Kidney capillary endothelial cell (primary cell): Measurements from ENCODE around the gene PPP1R16B.
A peak's percentile ranks its signal among the peaks of the same experiment; 100 is the strongest.
"Not testable (repeated sequence)": the region's sequence is repeated elsewhere in the genome, so short reads cannot be mapped to it uniquely, and the experiment has no call there.

Experiments
- DNase-seq: peaks from one replicate; pipeline ENCODE4 v3.0.0-alpha.2; 2018; ENCODE audit warnings: low spot score

Gene PPP1R16B

DNA sequence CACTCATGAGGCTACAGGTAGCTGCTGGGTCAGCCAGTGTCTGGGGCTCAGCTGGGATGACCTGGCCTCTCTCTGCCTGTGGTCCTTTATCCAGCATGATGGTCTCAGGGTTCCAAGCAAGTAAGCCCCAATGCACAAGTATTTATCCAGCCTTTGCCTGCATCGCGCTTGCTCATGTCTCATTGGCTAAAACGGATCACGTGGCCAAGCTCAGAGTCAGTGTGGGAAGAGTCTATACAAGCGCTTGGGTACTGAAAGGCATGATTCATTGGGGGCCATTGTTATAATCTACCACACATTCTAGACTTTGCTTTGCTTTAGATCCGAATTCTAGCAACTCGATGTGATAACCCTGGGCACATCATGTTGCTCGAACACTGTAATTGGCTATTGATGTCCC is 48.3 kb downstream of the PPP1R16B start:
- DNase-seq: no peak

DNA sequence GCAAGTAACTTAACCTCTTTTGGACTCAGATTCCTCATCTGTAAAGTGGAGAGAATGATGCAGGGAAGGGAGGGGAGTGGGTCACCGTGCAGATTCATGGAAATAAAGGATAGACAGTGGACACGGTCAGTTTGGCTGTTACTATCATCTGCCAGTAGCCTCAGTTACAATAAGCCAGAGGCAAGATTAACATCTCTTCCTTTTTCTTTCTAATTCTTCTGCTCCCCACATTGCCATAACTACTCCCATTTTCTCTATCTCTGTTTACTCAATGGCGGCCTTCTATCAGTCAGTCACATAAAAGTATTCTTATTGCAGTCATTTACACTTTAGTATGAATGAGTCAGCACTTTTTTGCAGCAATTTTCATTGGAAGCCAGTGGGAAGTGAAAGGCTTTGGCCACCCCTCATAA is 49.2 kb downstream of the PPP1R16B start:
- no peak for DNase-seq

DNA sequence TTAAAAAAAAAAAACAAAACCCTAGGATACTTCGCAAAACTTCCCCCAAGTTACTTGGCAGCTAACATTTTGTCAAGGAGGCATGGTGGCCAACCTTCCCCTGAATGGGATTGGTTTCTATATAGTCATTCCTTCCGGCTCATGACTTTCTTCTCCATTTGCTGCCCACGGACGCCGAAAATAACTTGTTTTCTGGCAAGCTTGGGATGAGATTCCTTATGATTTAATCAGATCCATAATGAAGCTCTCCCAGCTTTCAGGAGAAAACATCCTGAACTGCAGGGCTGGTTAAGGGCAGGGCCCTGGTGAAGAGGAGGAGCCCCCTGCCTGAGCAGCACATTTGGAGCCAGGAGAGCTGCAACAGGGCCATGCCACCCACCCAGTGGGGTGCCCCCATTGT is 49.9 kb downstream of the PPP1R16B start:
- no peak for DNase-seq

DNA sequence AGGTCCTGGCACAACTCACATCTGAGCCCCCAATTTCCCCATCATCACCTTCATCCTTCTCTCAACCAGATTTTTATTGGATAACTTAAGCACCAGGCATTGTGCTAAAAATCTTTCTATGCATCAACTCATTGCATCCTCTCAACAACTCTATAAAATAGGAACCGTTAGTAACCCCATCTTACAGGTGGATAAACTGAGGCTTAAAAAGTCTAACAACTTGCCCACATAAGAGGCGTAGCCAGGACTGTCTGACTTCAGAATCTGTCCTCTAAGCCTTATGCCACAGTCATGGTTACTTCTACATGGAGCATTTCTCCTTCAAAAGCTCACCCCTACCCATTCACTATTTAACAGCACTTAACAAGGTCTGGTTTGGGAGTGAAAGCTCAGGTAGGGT is 51.1 kb downstream of the PPP1R16B start:
- DNase-seq: no peak

DNA sequence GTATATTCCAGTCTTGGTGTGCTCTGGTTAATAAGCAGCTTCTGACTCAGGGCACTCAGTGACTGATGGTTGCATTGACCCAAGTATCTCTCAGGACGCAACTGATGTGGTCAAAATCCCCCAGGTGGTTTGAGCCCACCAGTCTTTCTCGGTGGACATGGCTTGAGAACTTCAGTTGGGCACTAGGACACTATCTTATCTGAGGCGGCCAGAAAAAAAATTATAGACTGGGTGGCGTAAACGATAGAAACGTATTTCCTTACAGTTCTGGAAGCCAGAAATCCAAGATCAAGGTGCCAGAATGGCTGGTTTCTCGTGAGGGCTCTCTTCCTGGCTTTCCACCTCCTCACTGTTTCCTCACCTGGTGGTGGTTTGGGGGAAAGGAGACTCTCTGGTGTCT is 52.2 kb downstream of the PPP1R16B start:
- no peak for DNase-seq

DNA sequence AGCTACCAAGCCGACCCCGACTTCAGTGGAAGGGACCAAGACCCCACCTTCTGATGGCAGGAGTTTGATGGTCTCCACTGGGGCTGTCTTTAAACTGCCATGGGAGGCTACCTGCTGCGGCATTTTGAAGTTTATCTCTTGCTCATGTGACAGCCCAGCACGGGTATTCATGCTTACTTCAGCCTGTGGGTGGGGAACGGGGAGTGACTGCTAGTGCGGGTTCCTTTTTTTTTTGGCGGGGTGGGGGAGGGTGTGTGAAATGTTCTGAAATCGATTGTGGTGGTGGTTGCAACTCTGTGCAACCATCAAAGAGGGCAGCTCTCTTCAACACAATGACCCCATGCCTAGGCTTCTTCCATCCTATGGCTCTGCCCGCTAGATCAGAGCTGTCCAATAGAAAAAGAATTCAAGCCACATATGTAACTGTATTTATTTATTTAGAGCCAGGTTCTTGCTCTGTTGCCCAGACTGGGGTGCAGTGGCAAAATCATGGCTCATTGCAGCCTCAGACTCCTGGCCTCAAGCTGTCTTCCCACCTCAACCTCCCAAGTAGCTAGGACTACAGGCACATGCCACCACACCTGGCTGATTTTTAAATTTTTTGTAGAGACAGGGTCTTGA is 53.7 kb downstream of the PPP1R16B start:
- no peak for DNase-seq

DNA sequence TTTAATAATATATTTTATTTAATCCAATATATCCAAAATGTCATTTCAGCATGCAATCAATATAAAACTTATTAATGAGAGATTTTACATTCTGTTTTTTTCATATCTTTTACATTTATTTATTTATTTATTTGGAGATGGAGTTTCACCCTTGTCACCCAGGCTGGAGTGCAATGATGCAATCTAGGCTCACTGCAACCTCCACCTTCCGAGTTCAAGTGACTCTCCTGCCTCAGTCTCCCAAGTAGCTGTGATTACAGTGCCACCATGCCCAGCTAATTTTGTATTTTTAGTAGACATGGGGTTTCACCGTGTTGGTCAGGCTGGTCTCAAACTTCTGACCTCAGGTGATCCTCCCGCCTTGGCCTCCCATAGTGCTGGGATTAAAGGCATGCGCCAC is 54.4 kb downstream of the PPP1R16B start:
- not testable (repeated sequence) for DNase-seq

DNA sequence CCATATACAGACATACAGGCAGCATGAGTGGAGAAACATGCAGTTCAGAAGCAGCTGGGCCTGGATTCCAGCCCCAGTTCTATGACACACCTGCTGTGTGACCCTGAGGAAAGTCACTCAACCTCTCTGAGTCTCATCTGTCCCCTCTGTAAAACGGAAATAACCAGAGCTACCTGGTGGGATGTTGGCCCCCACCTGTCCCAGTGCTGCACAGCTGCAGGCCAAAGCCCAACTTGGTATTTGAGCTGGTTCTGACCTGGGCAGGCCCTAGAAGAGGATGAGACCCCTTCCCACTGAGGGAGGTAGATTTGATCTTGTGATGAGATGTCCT is 55.5 kb downstream of the PPP1R16B start:
- no peak for DNase-seq

DNA sequence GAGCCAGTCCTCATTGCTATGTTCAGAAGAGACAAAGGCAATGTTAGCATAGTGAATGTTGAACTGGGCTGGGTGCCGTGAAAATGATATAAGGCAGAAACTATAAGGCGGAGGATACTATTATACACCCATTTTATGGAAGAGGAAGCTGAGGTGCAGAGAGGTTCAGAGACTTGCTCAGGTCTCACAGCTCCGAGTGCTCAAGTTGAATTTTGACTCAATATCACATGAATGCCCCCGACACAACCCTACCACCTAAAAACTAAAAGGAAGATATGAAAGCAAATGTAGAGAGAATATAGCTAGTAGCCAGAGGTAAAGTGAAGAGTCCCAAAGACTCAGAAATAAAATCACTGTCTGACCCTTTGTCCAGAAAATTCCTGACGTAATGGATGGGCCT is 56.7 kb downstream of the PPP1R16B start:
- no peak for DNase-seq

DNA sequence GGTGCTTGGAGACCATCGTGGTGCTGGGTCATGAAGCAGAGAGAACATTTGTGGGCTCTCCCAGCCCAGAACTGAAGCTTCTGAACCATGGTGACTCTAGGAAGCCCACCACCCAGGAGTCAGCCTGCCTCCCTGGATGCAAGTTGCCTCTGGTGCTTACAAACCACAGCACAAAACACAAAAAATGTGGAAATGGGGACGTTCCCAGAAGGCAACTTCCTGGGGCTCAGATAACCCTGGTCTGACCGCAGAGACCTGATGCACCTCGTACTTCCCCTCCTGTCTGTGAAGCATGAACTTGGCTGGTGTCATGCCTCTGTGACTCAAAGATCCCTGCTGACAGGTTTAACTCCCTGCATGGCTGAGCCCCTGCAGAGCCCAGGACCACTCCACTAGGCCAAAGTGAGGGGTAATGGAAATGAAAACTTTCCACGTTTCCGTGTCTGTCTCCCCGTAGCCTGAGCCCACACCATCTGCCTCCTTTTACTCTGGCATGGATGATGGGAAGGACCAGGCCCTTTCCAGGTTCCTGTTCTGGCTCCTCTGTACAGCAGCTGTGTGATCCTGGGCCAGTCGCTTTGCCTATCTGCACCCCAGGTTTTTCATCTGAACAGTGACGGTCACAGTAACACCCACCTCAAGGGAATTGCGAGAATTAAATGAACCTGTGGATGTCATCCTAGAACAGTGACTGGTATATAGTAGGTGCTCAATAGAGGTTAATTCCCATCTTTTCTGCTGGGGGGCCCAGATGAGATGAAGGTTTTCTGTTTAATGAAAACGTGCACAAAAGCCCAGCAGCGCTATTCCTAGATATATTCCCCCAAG is 57.7 kb downstream of the PPP1R16B start:
- no peak for DNase-seq

DNA sequence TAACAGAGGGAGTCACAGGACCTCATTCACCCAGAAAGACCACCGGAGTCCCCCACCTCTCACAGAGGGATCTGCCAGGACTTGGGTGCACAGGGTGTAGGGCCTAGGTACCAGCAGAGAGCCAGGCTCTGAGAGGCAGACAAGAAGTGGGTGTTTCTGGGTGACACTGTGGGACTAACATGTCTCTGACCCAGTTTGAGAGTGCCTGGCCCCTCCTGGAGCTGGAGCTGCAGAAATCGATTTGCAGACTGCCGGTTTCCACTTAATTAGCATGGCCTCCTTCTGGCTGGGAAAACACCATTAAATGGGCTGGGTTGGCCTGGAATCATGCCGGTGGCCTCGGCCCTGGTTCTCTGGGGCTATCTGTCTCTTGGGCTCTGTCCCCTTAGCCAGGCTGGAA is 59.2 kb downstream of the PPP1R16B start:
- no peak for DNase-seq

DNA sequence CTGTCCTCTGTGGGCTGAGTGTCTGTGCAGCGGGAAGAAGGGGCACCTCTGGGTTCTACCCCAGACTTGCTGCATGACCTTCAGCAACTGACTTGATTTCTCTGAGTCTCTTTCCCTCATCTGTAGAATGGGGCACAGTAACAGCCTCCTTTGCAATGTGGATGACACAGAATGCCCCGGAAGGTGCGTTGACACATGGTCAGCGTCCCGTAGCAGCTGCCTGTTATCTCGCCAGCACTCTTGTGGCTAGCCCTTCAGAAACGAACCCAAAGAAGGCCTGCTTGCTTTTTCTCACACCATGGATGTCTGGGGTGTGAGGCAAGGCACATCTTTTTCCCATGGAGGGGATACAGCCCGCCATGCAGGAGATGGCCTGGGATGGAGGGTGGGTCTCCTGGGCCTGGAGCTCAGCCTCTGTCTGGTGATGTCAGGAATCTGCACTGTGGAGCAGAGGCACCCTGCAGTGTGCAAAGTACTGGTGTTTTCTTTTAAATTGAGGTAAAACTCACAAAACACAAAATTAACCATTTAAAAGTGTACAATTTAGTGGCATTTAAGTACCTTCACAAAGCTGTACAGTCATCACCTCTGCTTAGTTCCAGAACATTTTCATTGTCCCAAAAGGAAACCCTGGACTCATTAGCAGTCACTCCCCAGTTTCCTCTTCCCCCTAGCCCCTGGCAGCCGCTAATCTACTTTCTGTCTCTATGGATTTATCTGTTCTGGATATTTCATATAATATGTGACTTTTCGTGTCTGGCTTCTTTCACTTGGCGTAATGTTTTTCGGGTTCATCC is 61.0 kb downstream of the PPP1R16B start:
- no peak for DNase-seq

DNA sequence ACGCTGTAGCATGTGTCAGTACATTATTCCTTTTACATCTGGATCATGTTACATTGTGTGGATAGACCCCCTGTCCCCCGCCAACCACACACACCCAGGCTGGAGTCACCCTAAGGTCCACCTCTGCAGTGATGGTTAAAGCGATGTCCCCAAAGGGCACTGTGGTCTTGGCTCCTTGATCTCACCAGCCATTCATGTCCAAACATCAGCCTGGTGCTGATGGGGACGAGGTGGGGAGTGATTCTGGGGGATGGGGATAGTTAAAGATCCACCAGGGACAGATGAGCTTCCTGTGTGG is 61.5 kb downstream of the PPP1R16B start:
- no peak for DNase-seq

DNA sequence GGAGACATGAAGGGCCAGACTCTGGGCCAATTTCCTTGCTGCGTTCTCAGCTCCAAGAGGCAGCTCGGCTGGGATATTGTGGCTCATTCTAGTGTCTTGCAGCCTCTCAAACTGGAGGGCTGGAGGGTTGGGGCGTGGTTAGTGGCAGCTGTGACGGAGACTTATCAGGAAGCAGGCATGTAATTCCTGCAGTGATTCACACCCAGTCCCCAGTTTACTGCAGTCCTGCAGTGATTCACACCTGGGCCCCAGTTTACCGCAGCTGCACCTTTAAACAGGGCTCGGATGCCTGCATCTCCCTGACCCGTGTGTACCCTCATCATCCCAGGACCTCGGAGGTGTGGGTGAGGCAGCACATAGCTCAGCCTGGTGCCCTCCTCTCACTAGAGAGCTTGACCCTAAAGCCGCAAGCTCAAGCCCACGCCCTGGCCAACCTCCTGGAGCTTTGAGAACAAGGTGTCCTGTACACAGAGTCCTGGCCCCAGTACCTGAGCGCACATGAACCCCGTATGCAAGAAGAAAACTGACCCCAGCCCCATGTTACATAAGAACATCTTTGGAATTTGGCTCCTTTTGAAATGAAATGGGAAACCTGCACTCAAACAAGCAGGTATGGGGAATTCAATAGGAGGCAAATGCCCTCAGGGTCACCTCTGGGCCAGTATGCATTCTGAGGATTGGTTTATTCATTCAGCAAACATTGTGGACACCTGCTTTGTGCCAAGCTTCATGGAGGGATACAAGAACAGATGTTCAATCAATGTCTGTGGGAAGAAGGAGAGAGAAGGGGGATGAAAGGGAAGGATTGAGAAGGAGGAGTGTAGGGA is 65.4 kb downstream of the PPP1R16B start:
- DNase-seq: peak; percentile 68

DNA sequence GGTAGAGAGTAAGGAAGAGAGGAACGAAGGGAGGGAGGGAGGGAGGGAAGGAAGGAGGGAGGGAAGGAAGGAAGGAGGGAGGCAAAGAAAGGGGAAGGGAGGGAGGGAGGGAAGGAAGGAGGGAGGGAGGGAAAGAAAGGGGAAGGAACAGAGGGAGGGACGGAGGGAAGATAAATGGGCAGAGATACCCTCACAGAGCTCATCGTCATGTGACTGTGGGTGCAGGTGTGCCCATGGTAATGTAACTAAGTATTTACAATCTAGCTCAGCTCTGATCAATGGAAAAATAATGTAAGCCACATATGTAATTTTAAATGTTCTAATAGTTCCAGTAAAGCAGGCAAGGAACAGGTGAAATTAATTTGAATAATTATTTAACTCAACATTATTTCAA is 66.1 kb downstream of the PPP1R16B start:
- DNase-seq: no peak

DNA sequence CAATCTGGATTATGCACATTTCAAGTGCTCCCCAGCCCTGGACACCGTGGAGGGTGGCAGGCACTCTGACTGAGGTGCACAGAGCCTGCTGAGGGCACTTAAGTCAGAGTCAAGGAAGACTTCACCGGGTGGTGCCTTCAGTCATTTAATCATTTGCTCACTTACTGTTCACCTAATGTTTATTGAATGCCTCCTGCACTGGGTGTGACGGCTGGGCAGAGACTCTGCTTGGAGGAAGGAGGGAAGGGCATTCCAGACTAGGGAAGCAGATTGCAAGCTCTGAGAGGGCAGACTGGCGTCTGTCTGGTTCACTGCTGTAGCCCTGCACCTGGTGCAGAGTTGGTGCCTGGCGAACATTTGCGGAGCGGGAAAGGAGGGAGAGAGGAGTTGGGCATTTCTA is 66.5 kb downstream of the PPP1R16B start:
- DNase-seq: no peak

DNA sequence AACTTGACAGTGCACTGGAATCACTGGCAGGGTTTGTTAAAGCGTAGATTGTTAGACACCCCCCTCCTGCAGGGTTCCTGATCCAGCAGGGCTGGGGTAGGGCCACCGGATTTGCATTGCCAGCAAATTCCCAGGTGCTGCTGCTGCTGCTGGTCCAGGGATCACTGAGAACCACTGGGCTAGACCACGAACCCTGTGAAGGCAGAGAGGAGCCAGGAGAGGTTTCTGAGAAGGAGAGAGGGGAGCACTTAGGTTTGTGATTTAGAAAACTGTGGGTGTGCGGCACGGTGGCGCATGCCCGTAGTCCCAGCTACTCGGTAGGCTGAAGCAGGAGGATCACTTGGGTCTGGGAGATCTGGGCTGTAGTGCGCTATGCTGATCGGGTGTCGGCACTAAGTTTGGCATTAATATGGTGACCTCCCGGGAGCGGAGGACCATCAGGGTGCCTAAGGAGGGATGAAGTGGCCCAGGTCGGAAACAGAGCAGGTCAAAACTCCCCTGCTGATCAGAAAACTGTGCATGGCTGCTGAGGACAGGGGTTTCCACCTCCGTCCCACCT is 67.1 kb downstream of the PPP1R16B start:
- no peak for DNase-seq

DNA sequence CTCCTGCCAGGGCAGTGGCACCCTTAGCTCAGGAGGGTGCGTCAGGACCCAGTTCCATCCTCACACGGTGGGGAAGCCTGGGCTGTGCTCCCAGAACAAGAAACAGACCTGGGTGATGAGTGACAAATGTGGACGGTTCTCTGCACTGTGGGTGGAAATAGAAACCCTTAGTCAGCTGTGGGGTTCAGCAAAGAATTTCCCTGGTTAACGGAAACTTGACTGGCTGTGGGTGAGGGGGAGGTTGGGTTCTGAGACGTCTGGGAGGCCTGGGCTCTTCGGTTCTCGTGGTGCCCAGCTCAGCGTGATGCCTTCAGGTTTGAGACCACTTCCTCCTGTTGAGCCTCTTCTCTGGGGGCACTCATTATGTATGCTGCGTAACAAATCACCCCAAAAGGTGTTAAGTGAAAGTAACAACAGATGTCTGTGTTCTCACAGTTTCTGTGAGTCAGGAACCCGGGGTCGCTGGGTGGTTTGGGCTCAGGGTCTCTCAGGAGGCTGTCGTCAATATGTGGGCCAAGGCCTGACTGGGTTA is 67.6 kb downstream of the PPP1R16B start:
- no peak for DNase-seq

DNA sequence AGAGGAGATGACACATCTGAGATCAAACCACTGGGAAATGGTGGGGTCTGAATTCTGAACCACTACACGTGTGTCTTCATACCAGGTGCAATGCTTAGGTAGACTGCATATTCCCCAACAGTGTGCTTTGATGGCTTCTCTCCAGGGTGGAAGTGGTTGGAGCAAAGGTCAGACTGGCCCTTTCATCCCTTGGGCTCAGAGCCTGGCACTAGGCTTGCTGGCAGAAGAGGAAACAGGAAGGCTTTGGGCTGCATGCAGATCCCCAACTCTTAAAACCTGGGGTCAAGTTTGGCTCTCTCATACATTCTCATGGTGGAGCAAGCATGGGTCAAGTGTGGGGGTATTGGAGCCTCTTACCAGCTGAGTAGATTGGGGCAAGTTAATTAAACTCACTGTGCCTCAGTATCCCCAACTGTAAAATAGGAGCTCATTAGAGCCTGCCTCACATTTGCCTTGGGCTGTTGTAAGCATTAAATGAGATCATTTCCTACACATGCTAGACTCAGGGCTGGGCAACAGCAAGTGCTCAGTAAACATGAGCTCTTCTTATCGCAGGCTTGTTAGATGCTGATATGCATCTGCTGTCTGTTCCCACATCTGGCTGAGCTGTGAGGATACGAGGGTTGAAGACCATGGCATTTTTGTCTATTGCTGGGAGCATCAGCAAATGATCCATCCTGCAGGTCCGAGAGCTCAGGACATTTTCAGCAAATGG is 69.1 kb downstream of the PPP1R16B start:
- DNase-seq: no peak

DNA sequence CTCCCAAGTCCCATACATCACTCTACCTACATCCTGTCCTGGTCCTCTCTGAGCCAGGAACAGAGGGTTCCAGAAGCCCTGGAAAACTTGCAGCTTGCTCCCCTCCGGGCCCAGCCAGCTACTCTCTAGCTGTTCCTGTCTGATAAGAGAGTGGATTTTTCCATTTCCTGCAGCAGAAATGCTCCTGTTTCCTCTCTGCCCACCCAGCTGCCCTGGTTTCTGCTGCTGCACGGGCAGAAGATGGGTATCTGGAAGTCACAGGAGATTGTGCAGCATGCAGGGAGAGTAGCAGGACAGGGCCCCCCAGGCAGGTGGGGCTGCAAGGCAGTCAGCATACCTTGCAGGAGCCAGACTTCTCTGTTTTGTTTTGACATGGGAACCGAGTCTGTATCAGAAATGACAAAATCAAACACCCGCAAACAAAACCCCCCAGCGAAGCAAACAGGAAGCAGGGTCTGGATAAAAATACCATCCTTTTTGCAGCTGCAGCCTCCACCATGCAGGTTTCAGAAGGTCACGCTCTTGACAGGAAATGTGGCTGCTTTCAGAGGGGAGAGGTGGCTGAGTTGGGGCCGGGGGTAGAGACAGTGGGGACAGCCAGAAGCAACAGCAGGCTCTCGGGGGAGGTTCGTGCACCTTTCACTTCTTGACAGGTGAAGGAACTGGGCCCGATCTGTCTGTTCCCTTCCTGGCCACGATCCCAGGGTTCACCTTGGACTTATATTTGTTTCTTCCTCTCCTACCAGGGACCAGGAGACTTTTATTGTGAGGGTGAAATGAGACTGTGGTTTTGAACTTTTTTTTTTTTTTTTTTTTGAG is 69.9 kb downstream of the PPP1R16B start:
- DNase-seq: no peak
